Heart right ventricle (tissue), 16 donors: ENCODE measurements around the gene WDCP. TPM values are rescaled to one million over a fixed set of nuclear protein-coding genes. Genes with fewer than 3 reads are reported as not detected.

Experiments
- ATAC-seq, 8 donors: fragments of 200-7000 bp; cut with Tn5 transposase; one replicate each; pipeline ENCODE4 v1.9.1; 2020; ENCODE audit warnings: mild to moderate bottlenecking in 8 of 8, moderate library complexity in 8 of 8, moderate number of reproducible peaks in 1 of 8
- DNase-seq, 2 donors: peaks; one replicate each; pipeline ENCODE4 v3.0.0-alpha.2; 2020
- H3K27ac ChIP-seq, 10 donors: fragments of 200-600 bp; sonication (generic) in 2 of 10; one replicate each; pipeline versions ENCODE4 v1.5.0 to v1.8.0; 2020 to 2022; ENCODE audit warnings: mild to moderate bottlenecking in 3 of 10
- H3K27me3 ChIP-seq, 7 donors: fragments of 200-600 bp; one replicate each; pipeline ENCODE4 v1.8.0; 2021 to 2022; ENCODE audit warnings: mild to moderate bottlenecking in 2 of 7
- H3K36me3 ChIP-seq, 9 donors: fragments of 200-600 bp; sonication (generic) in 1 of 9; one replicate each; pipeline versions ENCODE4 v1.5.0 to v1.8.0; 2020 to 2022; ENCODE audit warnings: mild to moderate bottlenecking in 2 of 9
- H3K4me1 ChIP-seq, 9 donors: fragments of 200-600 bp; sonication (generic) in 1 of 9; one replicate each; pipeline versions ENCODE4 v1.5.0 to v1.8.0; 2020 to 2022; ENCODE audit warnings: mild to moderate bottlenecking in 4 of 9
- H3K4me3 ChIP-seq, 10 donors: fragments of 200-600 bp; sonication (generic) in 2 of 10; one replicate each; pipeline versions ENCODE4 v1.5.0 to v1.8.0; 2020 to 2022; ENCODE audit warnings: mild to moderate bottlenecking in 7 of 10, moderate library complexity in 2 of 10
- H3K9me3 ChIP-seq, 11 donors: fragments of 200-600 bp in 10 of 11; sonication (generic) in 2 of 11; one replicate each; pipeline versions ENCODE4 v1.5.0 to v1.8.0; 2013 to 2022; ENCODE audit warnings: mild to moderate bottlenecking in 2 of 11, control low read depth in 1 of 11, moderate library complexity in 1 of 11
- CTCF ChIP-seq, 9 donors: fragments of 200-600 bp; sonication (generic) in 2 of 9; IDR thresholded peaks; one replicate each; pipeline versions ENCODE4 v1.5.0 to v1.8.0; 2021 to 2022; ENCODE audit warnings: antibody characterized with exemption in 9 of 9, mild to moderate bottlenecking in 5 of 9, moderate library complexity in 1 of 9
- WGBS, 2 donors: extraction: QIAGEN DNeasy Blood & Tissue Kit; methylation state at CpG; one replicate each; pipeline ENCODE4 v1.1.7; 2013; ENCODE audit warnings: inconsistent platforms in 1 of 2; 5-methylcytosine and 5-hydroxymethylcytosine counted together
- intact Hi-C, 10 donors: fragments of 100-400 bp; cut with DNase I; formaldehyde crosslinking; loops; one replicate each; pipeline versions ENCODE4 v1.11.1 to v1.14.2; 2022
- polyA plus RNA-seq, 2 donors: library from polyadenylated mRNA; stranded (reverse); fragments of 200-250 nt; gene quantifications; one replicate each; pipeline ENCODE4 v1.2.3, GENCODE V29; 2013
- total RNA-seq, 10 donors: library from RNA; stranded (reverse); fragmentation: NEBNext Ultra II Directional in 3 of 10; extraction: Animal tissue kit (Norgen Biotek cat#: 25700) in 3 of 10; gene quantifications; one replicate each; pipeline versions ENCODE4 v1.2.1 to v1.2.4, GENCODE V29; 2021 to 2023
- donor health status: Arrhythmogenic right ventricular cardiomyopathy.
- donor health status: ischemic (EF 13 %, LVEDD 7.1; RV severe dilation, severe dysfunction).
- donor health status: healthy with polysubstance abuse.
- donor health status: DM: no; HTN: yes; CAD: no.
- donor health status: DM: no; HTN: no; CAD: no.
- donor health status: ischemic (EF 25% LVEDD 6.9; RV normal size, moderate dysfunction).
- donor health status: ischemic (EF 25% LVEDD 5.7; RV mildly dilated, moderate dysfunction).
- donor health status: healthy.
- donor health status: DM: yes; HTN: yes; CAD: no.
- donor health status: Ischemic cardiomyopathy.
- donor health status: ischemic (EF 35%, LVEDD 5.7; RV mildly dilated, moderate dysfunction).
- donor health status: nonischemic (EF 11% LVEDD 7.7; RV severe dilation, severe dysfunction).
- donor health status: DM: yes; HTN: yes; CAD: no.
- donor health status: PGD.
- donor health status: ischemic (EF 29% LVEDD 5.4; RV normal size, mild dysfunction).
- donor health status: nonischemic (EF 23%, LVEDD 6.1; RV moderate dilation, normal function).

The WDCP gene
- total and polyA plus RNA-seq, 12 donors = 1.8 to 10.1 (median 6.0) TPM

GRCh38 chr2:24054366-24055010 lies 7.3 kb upstream of the WDCP start:
- TF ChIP-seq CTCF (IDR thresholded peaks at IDR 0.05) = no peak
- H3K36me3 ChIP-seq = peaks cover 0 to 4% (median 0%) of the 10 kb centered on the region in 9 donors
- H3K4me1 ChIP-seq = peaks cover 0 to 12% (median 8%) of the 10 kb centered on the region in 9 donors
- ATAC-seq (no peak), DNase-seq (no peak)
- no peak overlapping the region for H3K4me3 ChIP-seq
- peaks cover 0 to 10% (median 0%) of the 10 kb centered on the region in 7 donors for H3K27me3 ChIP-seq
- no peak overlapping the region for H3K27ac ChIP-seq
- intact Hi-C loops = loop anchor here in 1 of 10 donors (10.0 kb wide), 1 partner anchor 120 kb away; no protein-coding TSS in a partner anchor
- peaks cover 0 to 4% (median 0%) of the 10 kb centered on the region in 11 donors for H3K9me3 ChIP-seq
- WGBS, 2 donors = 69% methylated on average over 8 of the region's 8 CpGs

DNA sequence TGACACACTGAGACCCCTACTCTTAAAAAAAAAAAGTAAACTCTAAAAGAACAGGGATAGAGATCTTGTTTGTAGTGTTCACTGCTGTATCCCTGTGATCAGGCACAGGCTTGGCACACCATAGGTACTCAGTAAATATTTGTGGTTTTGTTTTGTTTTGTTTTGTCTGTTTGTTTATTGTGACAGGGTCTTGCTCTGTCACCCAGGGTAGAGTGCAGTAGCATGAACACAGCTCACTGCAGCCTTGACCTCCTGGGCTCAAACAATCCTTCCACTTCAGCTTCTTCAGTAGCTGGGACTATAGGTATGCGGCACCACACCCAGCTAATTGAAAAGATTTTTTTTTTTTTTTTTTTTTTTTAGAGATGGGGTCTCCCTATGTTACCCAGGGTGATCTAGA lies 5.8 kb upstream of the WDCP start:
- Histone ChIP-seq H3K27me3 (peaks cover 0 to 22% (median 0%) of the 10 kb centered on the region in 7 donors), H3K36me3 (peaks cover 0 to 4% (median 0%) of the 10 kb centered on the region in 9 donors), H3K9me3 (peaks cover 0 to 4% (median 0%) of the 10 kb centered on the region in 11 donors), H3K4me1 (peaks cover 0 to 23% (median 15%) of the 10 kb centered on the region in 9 donors), H3K4me3 (no peak overlapping the region), H3K27ac (no peak overlapping the region)
- 96 to 100% methylated on average over 1 of the region's 1 CpG for WGBS, 2 donors
- TF ChIP-seq CTCF (IDR thresholded peaks at IDR 0.05) = no peak
- DNase-seq = no peak
- ATAC-seq = no peak
- intact Hi-C loops = loop anchor here in 1 of 10 donors (10.0 kb wide), 1 partner anchor 118 kb away; no protein-coding TSS in a partner anchor

DNA sequence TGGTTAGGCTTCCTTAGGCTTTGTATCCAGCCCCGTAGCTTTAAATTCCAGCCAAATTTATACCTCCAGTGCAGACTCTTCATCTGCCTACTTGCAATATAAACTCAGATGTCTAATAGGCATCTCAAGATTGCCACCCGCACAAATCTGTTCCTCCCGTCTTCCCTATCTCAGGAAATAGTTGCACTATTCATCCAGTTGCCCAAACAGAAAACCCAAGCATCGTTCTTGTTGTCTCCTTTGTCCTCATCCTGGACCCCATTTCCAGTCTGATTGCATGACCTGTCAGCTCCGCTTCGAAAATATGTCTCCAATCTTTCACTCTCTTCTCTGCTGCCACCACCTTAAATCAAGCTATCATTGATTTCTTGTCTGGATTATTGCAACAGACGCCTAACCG lies 4.6 kb upstream of the WDCP start:
- WGBS, 2 donors = 80 to 82% methylated on average over 8 of the region's 8 CpGs
- Histone ChIP-seq H3K4me3 (no peak overlapping the region), H3K27me3 (peaks cover 0 to 22% (median 0%) of the 10 kb centered on the region in 7 donors), H3K36me3 (peaks cover 0 to 4% (median 0%) of the 10 kb centered on the region in 9 donors), H3K4me1 (peaks cover 0 to 28% (median 18%) of the 10 kb centered on the region in 9 donors), H3K27ac (no peak overlapping the region), H3K9me3 (peaks cover 0 to 4% (median 0%) of the 10 kb centered on the region in 11 donors)
- no peak for ATAC-seq
- no peak for TF ChIP-seq CTCF (IDR thresholded peaks at IDR 0.05)
- intact Hi-C loops = loop anchor here in 1 of 10 donors (10.0 kb wide), 1 partner anchor 117 kb away; no protein-coding TSS in a partner anchor
- no peak for DNase-seq

- peaks cover 0 to 22% (median 0%) of the 10 kb centered on the region in 7 donors for H3K27me3 ChIP-seq
- H3K4me1 ChIP-seq = peaks cover 0 to 38% (median 29%) of the 10 kb centered on the region in 9 donors
- H3K36me3 ChIP-seq = no peaks in the 10 kb centered on the region
- H3K27ac ChIP-seq = peak overlapping the region in 9 of 10 donors; percentile 39 to 79 (median 58)
- no peak for TF ChIP-seq CTCF (IDR thresholded peaks at IDR 0.05)
- intact Hi-C loops = loop anchor here in 1 of 10 donors (10.0 kb wide), 1 partner anchor 116 kb away; no protein-coding TSS in a partner anchor
- DNase-seq (peak; percentile 9 to 36), ATAC-seq (peak in 6 of 8 donors; percentile 1 to 24 (median 6))
- WGBS, 2 donors = 3% methylated on average over 46 to 47 of the region's 47 CpGs
- peak overlapping the region; percentile 59 to 93 (median 76) for H3K4me3 ChIP-seq
- no peaks in the 10 kb centered on the region for H3K9me3 ChIP-seq
Observed at GRCh38 chr2:24050041-24050979, 3.1 kb upstream of the WDCP start.
